Upper lobe of left lung (tissue), 4 donors: ENCODE results near the gene ADGRG1.

Experiments used
- CTCF ChIP-seq, 6 experiments: fragments of 450-650 bp in 4 of 6; fragments of 200-600 bp in 2 of 6; sonication (generic) in 2 of 6; IDR thresholded peaks; one replicate each; pipeline ENCODE4 v1.5.1; 2016 to 2019; ENCODE audit warnings: antibody characterized with exemption in 6 of 6
- EP300 ChIP-seq, 4 donors: sonication (generic); formaldehyde crosslinking; IDR thresholded peaks; one replicate each; pipeline ENCODE4 v1.5.1; 2017; ENCODE audit warnings: antibody characterized with exemption in 4 of 4, control low read depth in 2 of 4

- no peak for TF ChIP-seq CTCF (IDR thresholded peaks at IDR 0.05)
- TF ChIP-seq EP300 (IDR thresholded peaks at IDR 0.05) = no peak
These were observed 65.8 kb downstream of the ADGRG1 start for GRCh38 chr16:57694231-57694724.
